Panc1 (cell line): Measurements from ENCODE around the gene BOK.

Source experiments
- POLR2AphosphoS5 ChIP-seq: IDR thresholded peaks from 2 replicates; pipeline ENCODE4 v1.6.1; 2012; ENCODE audit warnings: mild to moderate bottlenecking, low read depth, low read length, moderate library complexity
- SIN3A ChIP-seq: IDR thresholded peaks from 2 replicates; pipeline ENCODE4 v1.6.1; 2012; ENCODE audit warnings: low read depth, mild to moderate bottlenecking, low read length, moderate library complexity, borderline replicate concordance; ENCODE audit not compliant: insufficient read depth
- TF ChIP-seq, protein P1 (sequence below), 2 experiments: IDR thresholded peaks; 2 replicates each; pipeline ENCODE4 v1.6.1; 2011 to 2012; ENCODE audit warnings: low read depth in 2 of 2, control low read depth in 1 of 2, low read length in 1 of 2, mild to moderate bottlenecking in 1 of 2, moderate library complexity in 1 of 2; ENCODE audit not compliant: insufficient read depth in 1 of 2
- TF ChIP-seq, protein P2 (sequence below): fragments of 450-650 bp; IDR thresholded peaks from 2 replicates; pipeline ENCODE4 v1.5.1; 2017; ENCODE audit warnings: mild to moderate bottlenecking

DNA sequence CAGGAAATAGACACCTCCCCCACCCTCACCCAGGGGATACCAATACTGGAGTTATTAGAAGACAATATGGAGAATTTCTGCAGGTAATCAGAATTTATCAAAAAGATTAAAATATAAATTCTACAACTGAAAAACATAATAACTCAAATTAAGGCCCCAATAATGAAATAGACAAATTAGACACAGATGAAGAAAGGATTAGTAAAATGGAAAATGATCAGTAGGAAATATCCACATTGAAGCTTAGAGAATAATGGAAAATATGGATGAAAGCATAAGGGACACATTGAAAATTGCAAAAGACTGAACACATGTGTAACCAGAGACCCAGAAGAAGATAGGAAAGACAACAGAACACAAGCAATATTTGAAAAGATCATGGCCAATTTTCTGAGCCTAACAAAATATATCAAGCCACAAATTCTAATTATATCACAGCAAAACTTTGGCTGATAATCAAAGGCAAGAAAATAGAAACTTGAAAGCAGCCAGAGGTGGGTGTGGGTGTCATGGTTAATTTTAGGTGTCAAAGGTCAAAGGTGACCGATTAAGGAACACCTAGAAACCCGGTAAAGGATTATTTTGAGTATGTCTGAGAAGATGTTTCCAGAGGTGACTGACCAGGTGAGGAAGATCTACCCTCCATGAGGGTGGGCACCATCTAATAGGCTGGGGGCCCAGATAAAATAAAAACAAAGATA is 28.2 kb downstream of the BOK start:
- TF ChIP-seq, protein P1, sequence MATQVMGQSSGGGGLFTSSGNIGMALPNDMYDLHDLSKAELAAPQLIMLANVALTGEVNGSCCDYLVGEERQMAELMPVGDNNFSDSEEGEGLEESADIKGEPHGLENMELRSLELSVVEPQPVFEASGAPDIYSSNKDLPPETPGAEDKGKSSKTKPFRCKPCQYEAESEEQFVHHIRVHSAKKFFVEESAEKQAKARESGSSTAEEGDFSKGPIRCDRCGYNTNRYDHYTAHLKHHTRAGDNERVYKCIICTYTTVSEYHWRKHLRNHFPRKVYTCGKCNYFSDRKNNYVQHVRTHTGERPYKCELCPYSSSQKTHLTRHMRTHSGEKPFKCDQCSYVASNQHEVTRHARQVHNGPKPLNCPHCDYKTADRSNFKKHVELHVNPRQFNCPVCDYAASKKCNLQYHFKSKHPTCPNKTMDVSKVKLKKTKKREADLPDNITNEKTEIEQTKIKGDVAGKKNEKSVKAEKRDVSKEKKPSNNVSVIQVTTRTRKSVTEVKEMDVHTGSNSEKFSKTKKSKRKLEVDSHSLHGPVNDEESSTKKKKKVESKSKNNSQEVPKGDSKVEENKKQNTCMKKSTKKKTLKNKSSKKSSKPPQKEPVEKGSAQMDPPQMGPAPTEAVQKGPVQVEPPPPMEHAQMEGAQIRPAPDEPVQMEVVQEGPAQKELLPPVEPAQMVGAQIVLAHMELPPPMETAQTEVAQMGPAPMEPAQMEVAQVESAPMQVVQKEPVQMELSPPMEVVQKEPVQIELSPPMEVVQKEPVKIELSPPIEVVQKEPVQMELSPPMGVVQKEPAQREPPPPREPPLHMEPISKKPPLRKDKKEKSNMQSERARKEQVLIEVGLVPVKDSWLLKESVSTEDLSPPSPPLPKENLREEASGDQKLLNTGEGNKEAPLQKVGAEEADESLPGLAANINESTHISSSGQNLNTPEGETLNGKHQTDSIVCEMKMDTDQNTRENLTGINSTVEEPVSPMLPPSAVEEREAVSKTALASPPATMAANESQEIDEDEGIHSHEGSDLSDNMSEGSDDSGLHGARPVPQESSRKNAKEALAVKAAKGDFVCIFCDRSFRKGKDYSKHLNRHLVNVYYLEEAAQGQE (IDR thresholded peaks at IDR 0.05; ENCODE audit: insufficient read depth in 1 of 2, low read depth in 2 of 2, low read length in 1 of 2): no peak
- TF ChIP-seq, protein P2, sequence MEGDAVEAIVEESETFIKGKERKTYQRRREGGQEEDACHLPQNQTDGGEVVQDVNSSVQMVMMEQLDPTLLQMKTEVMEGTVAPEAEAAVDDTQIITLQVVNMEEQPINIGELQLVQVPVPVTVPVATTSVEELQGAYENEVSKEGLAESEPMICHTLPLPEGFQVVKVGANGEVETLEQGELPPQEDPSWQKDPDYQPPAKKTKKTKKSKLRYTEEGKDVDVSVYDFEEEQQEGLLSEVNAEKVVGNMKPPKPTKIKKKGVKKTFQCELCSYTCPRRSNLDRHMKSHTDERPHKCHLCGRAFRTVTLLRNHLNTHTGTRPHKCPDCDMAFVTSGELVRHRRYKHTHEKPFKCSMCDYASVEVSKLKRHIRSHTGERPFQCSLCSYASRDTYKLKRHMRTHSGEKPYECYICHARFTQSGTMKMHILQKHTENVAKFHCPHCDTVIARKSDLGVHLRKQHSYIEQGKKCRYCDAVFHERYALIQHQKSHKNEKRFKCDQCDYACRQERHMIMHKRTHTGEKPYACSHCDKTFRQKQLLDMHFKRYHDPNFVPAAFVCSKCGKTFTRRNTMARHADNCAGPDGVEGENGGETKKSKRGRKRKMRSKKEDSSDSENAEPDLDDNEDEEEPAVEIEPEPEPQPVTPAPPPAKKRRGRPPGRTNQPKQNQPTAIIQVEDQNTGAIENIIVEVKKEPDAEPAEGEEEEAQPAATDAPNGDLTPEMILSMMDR: no peak
- TF ChIP-seq POLR2AphosphoS5: no peak
- TF ChIP-seq SIN3A: no peak
